Activated CD4-positive, alpha-beta T cell treated with anti-CD3 and anti-CD28 coated beads, Interleukin-2, amount 10 ng/mL, durations not matched to agents 7 days and 5 days (primary cell): Measurements from ENCODE around the gene COA4. TPM values are rescaled to one million over a fixed set of nuclear protein-coding genes. Genes with fewer than 3 reads are reported as not detected.

Source experiments
- CTCF ChIA-PET: fragments of 350-600 bp; sonication (Branson Sonifier 250); formaldehyde crosslinking; loops from one replicate; lab custom pipeline; 2021; ENCODE audit warnings: antibody characterized with exemption; lab: Charles Lee
- POLR2A ChIA-PET: fragments of 350-600 bp; sonication (Branson Sonifier 250); formaldehyde crosslinking; loops from one replicate; lab custom pipeline; 2021; ENCODE audit warnings: antibody characterized with exemption; lab: Charles Lee
- DNase-seq: peaks from one replicate; pipeline ENCODE4 v3.0.0-alpha.2; 2020
- H3K27ac Mint-ChIP-seq: one replicate; pipeline ENCODE4 v1.8.0; 2021; ENCODE audit warnings: mild to moderate bottlenecking, moderate library complexity, mixed read lengths
- H3K27me3 Mint-ChIP-seq: one replicate; pipeline ENCODE4 v1.8.0; 2021; ENCODE audit warnings: mixed read lengths
- H3K36me3 Mint-ChIP-seq: one replicate; pipeline ENCODE4 v1.8.0; 2021; ENCODE audit warnings: low read depth, mixed read lengths
- H3K4me1 Mint-ChIP-seq: one replicate; pipeline ENCODE4 v1.8.0; 2021; ENCODE audit warnings: mixed read lengths
- H3K4me3 Mint-ChIP-seq: one replicate; pipeline ENCODE4 v1.8.0; 2021; ENCODE audit warnings: mild to moderate bottlenecking, moderate library complexity, mixed read lengths
- H3K9me3 Mint-ChIP-seq: one replicate; pipeline ENCODE4 v1.8.0; 2021; ENCODE audit warnings: mixed read lengths
- total RNA-seq, 2 experiments: library from RNA; stranded (reverse); gene quantifications; one replicate each; pipeline ENCODE4 v1.2.3, GENCODE V29; 2021

The COA4 gene
- total RNA-seq, 2 experiments from 2014 or later, result 54.4 to 60.6 TPM

GRCh38 chr11:73856031-73856567 lies 20.5 kb downstream of the COA4 start:
- ChIA-PET CTCF (no interaction called here), POLR2A (no interaction called here)
- H3K27me3 Mint-ChIP-seq, result no peaks in the 10 kb centered on the region

GRCh38 chr11:73854680-73855079 lies 22.0 kb downstream of the COA4 start:
- H3K4me1 Mint-ChIP-seq, result no peaks in the 10 kb centered on the region
- H3K27me3 Mint-ChIP-seq, result no peaks in the 10 kb centered on the region
- H3K27ac Mint-ChIP-seq, result no peak overlapping the region
- H3K36me3 Mint-ChIP-seq, result peaks cover 3% of the 10 kb centered on the region
- no peaks in the 10 kb centered on the region for H3K9me3 Mint-ChIP-seq
- no peak for DNase-seq
- ChIA-PET CTCF (interaction anchor here (0.5 to 2.5 kb wide), 4 partner anchors 15 to 113 kb away, joined by 3 to 8 read pairs (median 4); no protein-coding TSS in a partner anchor), POLR2A (no interaction called here)
- H3K4me3 Mint-ChIP-seq, result no peak overlapping the region

More at GRCh38 chr11:73856031-73856567, 20.5 kb downstream of the COA4 start:
- H3K4me3 Mint-ChIP-seq, result no peak overlapping the region
- no peaks in the 10 kb centered on the region for H3K9me3 Mint-ChIP-seq
- H3K4me1 Mint-ChIP-seq, result no peaks in the 10 kb centered on the region
- no peak overlapping the region for H3K27ac Mint-ChIP-seq
- peaks cover 10% of the 10 kb centered on the region for H3K36me3 Mint-ChIP-seq
- DNase-seq, result no peak

GRCh38 chr11:73852049-73852448 lies 24.6 kb downstream of the COA4 start:
- ChIA-PET POLR2A (no interaction called here), CTCF (interaction anchor here (0.7 kb wide), 1 partner anchor 180 kb away, joined by 3 read pairs; no protein-coding TSS in a partner anchor)
- Mint-ChIP-seq H3K9me3 (no peaks in the 10 kb centered on the region), H3K36me3 (peaks cover 6% of the 10 kb centered on the region), H3K27me3 (no peaks in the 10 kb centered on the region), H3K4me1 (peaks cover 1% of the 10 kb centered on the region), H3K27ac (no peak overlapping the region), H3K4me3 (no peak overlapping the region)
- no peak for DNase-seq

- DNase-seq, result no peak
- Mint-ChIP-seq H3K4me3 (no peak overlapping the region), H3K27me3 (no peaks in the 10 kb centered on the region), H3K9me3 (no peaks in the 10 kb centered on the region), H3K36me3 (peaks cover 6% of the 10 kb centered on the region), H3K27ac (no peak overlapping the region), H3K4me1 (peaks cover 1% of the 10 kb centered on the region)
- POLR2A ChIA-PET, result no interaction called here
- CTCF ChIA-PET, result no interaction called here
These were observed 25.4 kb downstream of the COA4 start for GRCh38 chr11:73851046-73851764.

GRCh38 chr11:73839123-73839457 lies 37.6 kb downstream of the COA4 start:
- ChIA-PET CTCF (no interaction called here), POLR2A (no interaction called here)
- H3K27ac Mint-ChIP-seq, result no peak overlapping the region
- H3K4me1 Mint-ChIP-seq, result no peaks in the 10 kb centered on the region
- H3K4me3 Mint-ChIP-seq, result no peak overlapping the region
- H3K27me3 Mint-ChIP-seq, result no peaks in the 10 kb centered on the region
- DNase-seq, result no peak
- H3K36me3 Mint-ChIP-seq, result peaks cover 7% of the 10 kb centered on the region
- no peaks in the 10 kb centered on the region for H3K9me3 Mint-ChIP-seq

GRCh38 chr11:73838443-73839122 lies 38.1 kb downstream of the COA4 start:
- CTCF ChIA-PET, result no interaction called here

GRCh38 chr11:73833067-73833466 lies 43.6 kb downstream of the COA4 start:
- ChIA-PET POLR2A (no interaction called here), CTCF (interaction anchor here (1.2 kb wide), 1 partner anchor 21 kb away, joined by 4 read pairs; no protein-coding TSS in a partner anchor)
- peaks cover 8% of the 10 kb centered on the region for H3K36me3 Mint-ChIP-seq
- no peak for DNase-seq
- no peak overlapping the region for H3K4me3 Mint-ChIP-seq
- H3K27me3 Mint-ChIP-seq, result no peaks in the 10 kb centered on the region
- no peaks in the 10 kb centered on the region for H3K4me1 Mint-ChIP-seq
- no peaks in the 10 kb centered on the region for H3K9me3 Mint-ChIP-seq
- no peak overlapping the region for H3K27ac Mint-ChIP-seq

More at GRCh38 chr11:73838443-73839122, 38.1 kb downstream of the COA4 start:
- no peak overlapping the region for H3K4me3 Mint-ChIP-seq
- H3K9me3 Mint-ChIP-seq, result no peaks in the 10 kb centered on the region
- DNase-seq, result no peak
- no peak overlapping the region for H3K27ac Mint-ChIP-seq
- H3K27me3 Mint-ChIP-seq, result no peaks in the 10 kb centered on the region
- no peaks in the 10 kb centered on the region for H3K4me1 Mint-ChIP-seq
- H3K36me3 Mint-ChIP-seq, result peaks cover 7% of the 10 kb centered on the region
- POLR2A ChIA-PET, result no interaction called here

- H3K27ac Mint-ChIP-seq, result no peak overlapping the region
- H3K27me3 Mint-ChIP-seq, result no peaks in the 10 kb centered on the region
- H3K9me3 Mint-ChIP-seq, result no peaks in the 10 kb centered on the region
- H3K4me1 Mint-ChIP-seq, result no peaks in the 10 kb centered on the region
- POLR2A ChIA-PET, result no interaction called here
- no peak for DNase-seq
- no peak overlapping the region for H3K4me3 Mint-ChIP-seq
- CTCF ChIA-PET, result interaction anchor here (0.7 kb wide), 1 partner anchor 64 kb away, joined by 3 read pairs; no protein-coding TSS in a partner anchor
- H3K36me3 Mint-ChIP-seq, result peaks cover 8% of the 10 kb centered on the region
These were observed 46.4 kb downstream of the COA4 start for GRCh38 chr11:73830261-73830660.

Other genes with a start within 250 kb of the COA4 start
- gene PLEKHB1, start 230.3 kb downstream of the COA4 start, total RNA-seq, result 10 to 100 TPM; 12.6 to 13.6 TPM
- 10 to 100 TPM; 82.1 to 83.8 TPM for gene RAB6A, start 115.8 kb downstream of the COA4 start, total RNA-seq
- 10 to 100 TPM; 50.5 to 50.9 TPM for gene MRPL48, start 89.0 kb downstream of the COA4 start, total RNA-seq
- gene PAAF1, start 153 bp upstream of the COA4 start, total RNA-seq, result 10 to 100 TPM; 17.0 to 17.2 TPM
- under 1 TPM; 0.15 to 0.31 TPM for gene DNAJB13, start 74.2 kb upstream of the COA4 start, total RNA-seq
- gene UCP2, start 106.0 kb upstream of the COA4 start, total RNA-seq, result 100 to 1,000 TPM; 326 to 344 TPM
- gene UCP3, start 132.2 kb upstream of the COA4 start, total RNA-seq, result 1 to 10 TPM; 2.5 to 3.2 TPM